GM12874 (cell line): ENCODE results near the gene G0S2.

Experiments
- CTCF ChIP-seq: IDR thresholded peaks from 2 replicates; pipeline ENCODE4 v1.5.1; 2011; ENCODE audit warnings: low read depth, mild to moderate bottlenecking, control low read depth, low read length, moderate library complexity; ENCODE audit not compliant: insufficient read depth

Gene G0S2

GRCh38 chr1:209629621-209630382 is 45.4 kb upstream of the G0S2 start:
- no peak for TF ChIP-seq CTCF

GRCh38 chr1:209630383-209631225 is 44.6 kb upstream of the G0S2 start:
- TF ChIP-seq CTCF: no peak

- TF ChIP-seq CTCF: no peak
Measured at GRCh38 chr1:209633335-209633997, 41.7 kb upstream of the G0S2 start.

GRCh38 chr1:209634005-209634737 is 41.0 kb upstream of the G0S2 start:
- TF ChIP-seq CTCF: no peak

- TF ChIP-seq CTCF: no peak
Measured at GRCh38 chr1:209635850-209636249, 39.4 kb upstream of the G0S2 start.

GRCh38 chr1:209641832-209642172 is 33.4 kb upstream of the G0S2 start:
- TF ChIP-seq CTCF: no peak
